ENCODE measurements around the gene AK5. TPM values are rescaled to one million over a fixed set of nuclear protein-coding genes. Genes with fewer than 3 reads are reported as not detected.

AK5 gene
- total and polyA plus RNA-seq, 12 donors: 0.25 to 1.7 (median 0.87) TPM

DNA sequence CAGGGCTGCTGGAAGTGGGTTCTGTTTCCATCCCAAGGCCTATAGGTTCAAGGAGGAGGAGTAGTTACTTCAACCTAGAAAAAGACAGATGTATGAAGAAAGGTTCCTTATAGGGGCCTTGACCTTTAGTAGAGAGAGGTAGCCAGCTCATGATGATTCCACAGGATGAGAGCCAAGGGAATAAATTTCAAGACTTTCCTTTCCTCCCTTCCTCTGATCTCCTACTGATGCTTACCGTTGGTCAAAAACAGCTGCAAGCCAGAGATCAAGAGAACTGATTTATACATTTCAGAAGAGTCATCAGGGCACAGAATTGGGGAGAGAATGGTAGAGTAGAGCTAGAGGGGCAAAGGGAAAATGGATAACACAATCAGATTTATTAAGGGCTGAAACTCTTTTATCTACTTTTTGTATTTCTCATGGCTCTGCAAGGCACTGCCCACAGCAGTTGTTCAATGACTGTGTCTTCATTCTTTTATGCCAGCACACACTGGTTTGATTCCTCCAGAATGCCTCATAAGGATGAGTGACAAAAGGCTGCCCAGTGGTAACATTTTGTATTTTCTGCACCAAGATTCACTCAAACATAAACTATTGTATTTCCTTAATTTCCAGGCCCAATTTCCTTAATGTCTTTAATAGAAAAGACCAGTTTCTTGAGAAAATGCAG, 37.4 kb downstream of the AK5 start:
- H3K9me3 ChIP-seq: no peaks in the 10 kb centered on the region
- no peaks in the 10 kb centered on the region for H3K4me1 ChIP-seq
- no peaks in the 10 kb centered on the region for H3K27me3 ChIP-seq
- intact Hi-C loops (cut with DNase I): no loop called here
- TF ChIP-seq, protein P1, sequence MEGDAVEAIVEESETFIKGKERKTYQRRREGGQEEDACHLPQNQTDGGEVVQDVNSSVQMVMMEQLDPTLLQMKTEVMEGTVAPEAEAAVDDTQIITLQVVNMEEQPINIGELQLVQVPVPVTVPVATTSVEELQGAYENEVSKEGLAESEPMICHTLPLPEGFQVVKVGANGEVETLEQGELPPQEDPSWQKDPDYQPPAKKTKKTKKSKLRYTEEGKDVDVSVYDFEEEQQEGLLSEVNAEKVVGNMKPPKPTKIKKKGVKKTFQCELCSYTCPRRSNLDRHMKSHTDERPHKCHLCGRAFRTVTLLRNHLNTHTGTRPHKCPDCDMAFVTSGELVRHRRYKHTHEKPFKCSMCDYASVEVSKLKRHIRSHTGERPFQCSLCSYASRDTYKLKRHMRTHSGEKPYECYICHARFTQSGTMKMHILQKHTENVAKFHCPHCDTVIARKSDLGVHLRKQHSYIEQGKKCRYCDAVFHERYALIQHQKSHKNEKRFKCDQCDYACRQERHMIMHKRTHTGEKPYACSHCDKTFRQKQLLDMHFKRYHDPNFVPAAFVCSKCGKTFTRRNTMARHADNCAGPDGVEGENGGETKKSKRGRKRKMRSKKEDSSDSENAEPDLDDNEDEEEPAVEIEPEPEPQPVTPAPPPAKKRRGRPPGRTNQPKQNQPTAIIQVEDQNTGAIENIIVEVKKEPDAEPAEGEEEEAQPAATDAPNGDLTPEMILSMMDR (IDR thresholded peaks at IDR 0.05): no peak
- H3K27ac ChIP-seq: no peak overlapping the region
- ATAC-seq (no peak), DNase-seq (no peak)
- H3K4me3 ChIP-seq: no peak overlapping the region
- H3K36me3 ChIP-seq: no peaks in the 10 kb centered on the region
- 56 to 60% methylated on average over 1 of the region's 1 CpG for WGBS, 2 donors

DNA sequence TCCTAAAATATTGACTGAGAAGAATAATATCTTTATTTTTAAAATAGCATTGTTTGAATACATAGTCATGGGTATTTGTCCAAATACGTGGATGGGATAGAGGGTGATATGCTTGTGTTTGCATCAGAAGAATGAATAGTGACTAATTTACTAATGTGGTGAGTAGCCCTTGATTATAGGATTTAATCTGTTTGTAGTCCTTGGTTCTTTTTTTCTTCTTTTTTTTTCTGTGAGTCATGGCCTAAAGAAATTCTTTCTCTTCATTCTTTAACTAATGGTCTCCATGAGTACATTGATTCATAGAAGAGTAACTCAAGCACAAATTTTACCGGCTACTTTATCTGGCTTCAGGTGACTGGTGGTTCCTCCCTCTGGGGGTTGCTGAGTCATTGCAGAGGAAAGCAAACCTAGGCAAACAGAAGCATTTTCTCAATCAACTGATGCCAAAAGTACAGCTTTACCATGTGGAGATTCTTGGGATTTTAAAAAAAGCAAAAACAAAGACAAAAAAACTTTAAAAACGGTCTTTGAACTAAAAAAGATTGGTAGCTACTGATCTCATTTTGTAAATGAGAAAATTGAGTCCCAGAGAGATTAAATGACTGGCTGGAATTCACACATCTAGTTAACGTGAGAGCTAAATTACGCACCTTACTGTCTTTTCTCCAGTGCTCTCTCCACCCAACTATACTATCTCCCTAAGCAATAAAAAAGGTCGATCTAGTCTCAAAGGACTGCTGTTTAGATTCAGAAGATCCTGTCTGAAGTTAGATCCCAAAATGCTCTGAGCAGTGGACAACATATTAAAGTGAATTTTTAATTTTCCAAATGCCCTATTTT, 40.5 kb downstream of the AK5 start:
- H3K27ac ChIP-seq: no peak overlapping the region
- no peak overlapping the region for H3K4me3 ChIP-seq
- TF ChIP-seq, protein P1 (IDR thresholded peaks at IDR 0.05): no peak
- no peaks in the 10 kb centered on the region for H3K4me1 ChIP-seq
- intact Hi-C loops (cut with DNase I): no loop called here
- DNase-seq (no peak), ATAC-seq (no peak)
- 60 to 62% methylated on average over 6 of the region's 6 CpGs for WGBS, 2 donors
- no peaks in the 10 kb centered on the region for H3K27me3 ChIP-seq
- H3K9me3 ChIP-seq: no peaks in the 10 kb centered on the region
- H3K36me3 ChIP-seq: no peaks in the 10 kb centered on the region

GRCh38 chr1:77333501-77333900, 51.7 kb downstream of the AK5 start:
- Histone ChIP-seq H3K36me3 (no peaks in the 10 kb centered on the region), H3K9me3 (no peaks in the 10 kb centered on the region), H3K4me3 (no peak overlapping the region), H3K4me1 (no peaks in the 10 kb centered on the region), H3K27ac (no peak overlapping the region), H3K27me3 (no peaks in the 10 kb centered on the region)
- WGBS, 2 donors: 85 to 88% methylated on average over 2 of the region's 2 CpGs
- TF ChIP-seq, protein P1 (IDR thresholded peaks at IDR 0.05): no peak
- DNase-seq: no peak
- no peak for ATAC-seq
- intact Hi-C loops (cut with DNase I): no loop called here

- Histone ChIP-seq H3K4me1 (no peaks in the 10 kb centered on the region), H3K36me3 (no peaks in the 10 kb centered on the region), H3K27me3 (no peaks in the 10 kb centered on the region), H3K27ac (no peak overlapping the region), H3K4me3 (no peak overlapping the region), H3K9me3 (no peaks in the 10 kb centered on the region)
- intact Hi-C loops (cut with DNase I): no loop called here
- no peak for DNase-seq
- TF ChIP-seq, protein P1 (IDR thresholded peaks at IDR 0.05): no peak
- no peak for ATAC-seq
Observed at GRCh38 chr1:77336729-77337128, 54.9 kb downstream of the AK5 start.
